DOHH2 (cell line): Measurements from ENCODE around the gene CFAP91.
A peak's percentile ranks its signal among the peaks of the same experiment; 100 is the strongest.

Source experiments
- H3F3A ChIP-seq: fragments of 200-600 bp; sonication (generic), shearing (Covaris generic); 2 replicates; pipeline ENCODE4 v1.6.0; 2016; ENCODE audit warnings: antibody characterized with exemption, mild to moderate bottlenecking; ENCODE audit not compliant: control insufficient read depth, insufficient read depth
- H3K27ac ChIP-seq: fragments of 200-600 bp; sonication (generic); 2 replicates; pipeline ENCODE4 v1.5.1; 2014; ENCODE audit warnings: low read depth, mild to moderate bottlenecking, low read length, moderate library complexity
- H3K27me3 ChIP-seq: fragments of 200-600 bp; sonication (generic); 2 replicates; pipeline ENCODE4 v1.6.1; 2014; ENCODE audit warnings: mild to moderate bottlenecking, low read length, mixed read lengths; ENCODE audit not compliant: control insufficient read depth
- H3K36me3 ChIP-seq: fragments of 200-600 bp; sonication (generic); 2 replicates; pipeline ENCODE4 v1.6.1; 2014; ENCODE audit warnings: mild to moderate bottlenecking, low read length, moderate library complexity, mixed read lengths; ENCODE audit not compliant: control insufficient read depth
- H3K4me1 ChIP-seq: fragments of 200-600 bp; sonication (generic); 2 replicates; pipeline ENCODE4 v1.6.1; 2014; ENCODE audit warnings: mild to moderate bottlenecking, low read length, mixed read lengths; ENCODE audit not compliant: control insufficient read depth
- H3K4me2 ChIP-seq: fragments of 200-600 bp; sonication (generic); 2 replicates; pipeline ENCODE4 v1.6.0; 2014; ENCODE audit warnings: mild to moderate bottlenecking, low read length, moderate library complexity
- H3K4me3 ChIP-seq: fragments of 200-600 bp; sonication (generic); 2 replicates; pipeline ENCODE4 v1.5.1; 2014; ENCODE audit warnings: mild to moderate bottlenecking, low read length, mixed read lengths
- H3K79me2 ChIP-seq: fragments of 200-600 bp; sonication (generic); 2 replicates; pipeline ENCODE4 v1.6.1; 2014; ENCODE audit warnings: mild to moderate bottlenecking, low read length, mixed read lengths; ENCODE audit not compliant: control insufficient read depth
- H3K9me2 ChIP-seq: fragments of 200-600 bp; sonication (generic); replicated peaks from 2 replicates; pipeline ENCODE4 v1.6.1; 2014; ENCODE audit warnings: mild to moderate bottlenecking, low read length, mixed read lengths; ENCODE audit not compliant: control insufficient read depth
- H3K9me3 ChIP-seq: fragments of 200-600 bp; sonication (generic); 2 replicates; pipeline ENCODE4 v1.6.1; 2014; ENCODE audit warnings: antibody characterized with exemption, low read length, mixed read lengths; ENCODE audit not compliant: control insufficient read depth, insufficient read depth
- H4K20me1 ChIP-seq: fragments of 200-600 bp; sonication (generic); 2 replicates; pipeline ENCODE4 v1.6.0; 2014; ENCODE audit warnings: low read depth, mild to moderate bottlenecking, antibody characterized with exemption, low read length, moderate library complexity; ENCODE audit not compliant: control insufficient read depth, insufficient read depth
- CTCF ChIP-seq: fragments of 200-600 bp; sonication (generic); IDR thresholded peaks from one replicate; pipeline ENCODE4 v1.5.1; 2014; ENCODE audit warnings: antibody characterized with exemption, mild to moderate bottlenecking, low read depth, low read length; ENCODE audit not compliant: poor library complexity, severe bottlenecking
- EZH2phosphoT487 ChIP-seq: fragments of 200-600 bp; sonication (generic); IDR thresholded peaks from 2 replicates; pipeline ENCODE4 v1.6.1; 2017; ENCODE audit warnings: borderline replicate concordance, mild to moderate bottlenecking, antibody characterized with exemption, low read length, moderate library complexity, mixed read lengths

CFAP91 gene

GRCh38 chr3:119702530-119703527 lies at the start of gene CFAP91:
Gene CFAP91 (plus strand): TSS chr3:119703022. CDS start chr3:119703099, 77 bp downstream.
- Histone ChIP-seq H3K79me2 (no peaks in the 10 kb centered on the region), H3K27ac (no peak within 1 kb of the TSS), H3K27me3 (peaks cover 6% of the 10 kb centered on the region; the same call in 1 of the 2 replicates), H3K4me3 (peak within 1 kb of the TSS; percentile 55), H3K9me3 (no peaks in the 10 kb centered on the region), H3K4me2 (peak within 1 kb of the TSS; percentile 51), H3F3A (no peaks in the 10 kb centered on the region), H3K4me1 (peaks cover 13% of the 10 kb centered on the region; the same call in 1 of the 2 replicates), H3K36me3 (no peaks in the 10 kb centered on the region), H3K9me2 (no peaks in the 10 kb centered on the region), H4K20me1 (no peaks in the 10 kb centered on the region)
- no peak for TF ChIP-seq CTCF
- TF ChIP-seq EZH2phosphoT487, result no peak

DNA sequence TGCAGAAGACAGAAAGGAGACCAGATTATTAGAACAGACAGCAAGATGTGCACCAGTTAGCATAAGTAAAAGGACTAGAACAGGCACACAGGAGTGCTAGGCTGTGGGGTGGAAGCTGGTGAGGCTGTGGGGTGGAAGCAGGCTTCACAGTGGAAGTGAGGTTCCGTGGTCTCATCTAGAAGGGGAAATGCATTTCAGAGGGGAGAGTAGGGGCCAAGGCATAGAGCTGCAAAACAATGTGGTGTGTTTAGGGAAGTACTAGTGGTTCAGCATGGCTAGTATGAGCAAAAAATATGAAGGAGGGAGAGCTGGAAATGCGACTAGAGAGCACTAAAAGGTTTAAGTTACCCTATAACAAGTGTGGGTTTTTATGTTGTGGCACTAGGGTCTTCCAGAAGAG lies 48.9 kb upstream of the CFAP91 start:
- Histone ChIP-seq H3K9me2 (no peaks in the 10 kb centered on the region), H3K4me1 (no peaks in the 10 kb centered on the region; the same call in 1 of the 2 replicates), H3K36me3 (no peaks in the 10 kb centered on the region), H3K4me3 (no peak overlapping the region), H4K20me1 (no peaks in the 10 kb centered on the region), H3F3A (no peaks in the 10 kb centered on the region), H3K9me3 (no peaks in the 10 kb centered on the region), H3K27me3 (no peaks in the 10 kb centered on the region), H3K79me2 (no peaks in the 10 kb centered on the region), H3K27ac (no peak overlapping the region), H3K4me2 (no peak overlapping the region)
- no peak for TF ChIP-seq CTCF
- TF ChIP-seq EZH2phosphoT487, result no peak

GRCh38 chr3:119657887-119658702 lies 44.7 kb upstream of the CFAP91 start:
- Histone ChIP-seq H3K4me2 (no peak overlapping the region), H3K4me3 (no peak overlapping the region), H3K4me1 (no peaks in the 10 kb centered on the region; the same call in 1 of the 2 replicates), H3F3A (no peaks in the 10 kb centered on the region), H4K20me1 (no peaks in the 10 kb centered on the region), H3K79me2 (no peaks in the 10 kb centered on the region), H3K9me3 (no peaks in the 10 kb centered on the region), H3K27ac (no peak overlapping the region), H3K36me3 (no peaks in the 10 kb centered on the region), H3K27me3 (no peaks in the 10 kb centered on the region), H3K9me2 (no peaks in the 10 kb centered on the region)
- TF ChIP-seq CTCF (no peak), EZH2phosphoT487 (no peak)
